Measurements from ENCODE around the gene CPED1.

DNA sequence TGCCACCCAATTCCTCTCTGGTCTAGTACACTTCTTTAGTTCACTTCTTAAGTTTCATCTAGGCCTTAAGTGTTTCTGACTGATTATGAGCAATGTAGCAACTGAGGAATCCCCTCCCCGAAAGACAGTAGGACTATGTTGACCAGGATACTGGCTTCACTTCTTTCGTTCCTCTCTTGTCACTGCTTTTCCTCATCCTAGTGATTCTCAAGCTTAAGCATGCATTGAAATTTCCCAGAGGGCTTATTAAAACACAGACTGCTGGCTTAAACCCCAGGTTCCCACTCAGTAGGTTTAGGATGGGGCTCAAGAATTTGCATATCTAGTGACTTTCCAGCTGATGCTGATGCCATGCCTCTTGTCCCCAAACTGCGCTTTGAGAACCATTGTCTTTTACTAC lies 175.7 kb downstream of the CPED1 start:
- TF ChIP-seq, protein P1, sequence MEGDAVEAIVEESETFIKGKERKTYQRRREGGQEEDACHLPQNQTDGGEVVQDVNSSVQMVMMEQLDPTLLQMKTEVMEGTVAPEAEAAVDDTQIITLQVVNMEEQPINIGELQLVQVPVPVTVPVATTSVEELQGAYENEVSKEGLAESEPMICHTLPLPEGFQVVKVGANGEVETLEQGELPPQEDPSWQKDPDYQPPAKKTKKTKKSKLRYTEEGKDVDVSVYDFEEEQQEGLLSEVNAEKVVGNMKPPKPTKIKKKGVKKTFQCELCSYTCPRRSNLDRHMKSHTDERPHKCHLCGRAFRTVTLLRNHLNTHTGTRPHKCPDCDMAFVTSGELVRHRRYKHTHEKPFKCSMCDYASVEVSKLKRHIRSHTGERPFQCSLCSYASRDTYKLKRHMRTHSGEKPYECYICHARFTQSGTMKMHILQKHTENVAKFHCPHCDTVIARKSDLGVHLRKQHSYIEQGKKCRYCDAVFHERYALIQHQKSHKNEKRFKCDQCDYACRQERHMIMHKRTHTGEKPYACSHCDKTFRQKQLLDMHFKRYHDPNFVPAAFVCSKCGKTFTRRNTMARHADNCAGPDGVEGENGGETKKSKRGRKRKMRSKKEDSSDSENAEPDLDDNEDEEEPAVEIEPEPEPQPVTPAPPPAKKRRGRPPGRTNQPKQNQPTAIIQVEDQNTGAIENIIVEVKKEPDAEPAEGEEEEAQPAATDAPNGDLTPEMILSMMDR (IDR thresholded peaks at IDR 0.05), result no peak
- no peak for TF ChIP-seq POLR2A (IDR thresholded peaks at IDR 0.05)
